ENCODE measurements around the gene KRTAP10-4.

KRTAP10-4 gene

GRCh38 chr21:44615466-44615865, 41.9 kb downstream of the KRTAP10-4 start:
- Histone ChIP-seq H3K4me1 (ENCODE audit: control insufficient read depth in 1 of 2, insufficient read depth in 1 of 2, low read depth in 1 of 2, low read length in 1 of 2) (peaks cover 30 to 39% of the 10 kb centered on the region in 2 experiments), H3K9me3 (no peaks in the 10 kb centered on the region), H3K36me3 (no peaks in the 10 kb centered on the region), H3K27me3 (no peaks in the 10 kb centered on the region), H3K4me3 (ENCODE audit: low read depth in 1 of 2, low read length in 1 of 2) (no peak overlapping the region), H3K27ac (no peak overlapping the region)
- TF ChIP-seq CTCF (IDR thresholded peaks at IDR 0.05) = no peak

- no peaks in the 10 kb centered on the region for H3K9me3 ChIP-seq
- no peak overlapping the region for H3K27ac ChIP-seq
- peaks cover 30 to 39% of the 10 kb centered on the region in 2 experiments for H3K4me1 ChIP-seq (ENCODE audit: control insufficient read depth in 1 of 2, insufficient read depth in 1 of 2, low read depth in 1 of 2, low read length in 1 of 2)
- TF ChIP-seq CTCF (IDR thresholded peaks at IDR 0.05) = no peak
- H3K36me3 ChIP-seq = no peaks in the 10 kb centered on the region
- no peaks in the 10 kb centered on the region for H3K27me3 ChIP-seq
- H3K4me3 ChIP-seq (ENCODE audit: low read depth in 1 of 2, low read length in 1 of 2) = no peak overlapping the region
Measured at GRCh38 chr21:44615911-44616590, 42.5 kb downstream of the KRTAP10-4 start.

- Histone ChIP-seq H3K36me3 (no peaks in the 10 kb centered on the region), H3K4me3 (ENCODE audit: low read depth in 1 of 2, low read length in 1 of 2) (no peak overlapping the region), H3K27ac (no peak overlapping the region), H3K27me3 (no peaks in the 10 kb centered on the region), H3K4me1 (ENCODE audit: control insufficient read depth in 1 of 2, insufficient read depth in 1 of 2, low read depth in 1 of 2, low read length in 1 of 2) (peaks cover 30 to 39% of the 10 kb centered on the region in 2 experiments), H3K9me3 (no peaks in the 10 kb centered on the region)
- no peak for TF ChIP-seq CTCF (IDR thresholded peaks at IDR 0.05)
Measured at GRCh38 chr21:44616591-44616926, 43.0 kb downstream of the KRTAP10-4 start.

GRCh38 chr21:44617071-44617501, 43.6 kb downstream of the KRTAP10-4 start:
- H3K27ac ChIP-seq = peak overlapping the region; percentile 88
- H3K4me1 ChIP-seq (ENCODE audit: control insufficient read depth in 1 of 2, insufficient read depth in 1 of 2, low read depth in 1 of 2, low read length in 1 of 2) = peaks cover 30 to 39% of the 10 kb centered on the region in 2 experiments
- H3K4me3 ChIP-seq (ENCODE audit: low read depth in 1 of 2, low read length in 1 of 2) = no peak overlapping the region
- H3K27me3 ChIP-seq = no peaks in the 10 kb centered on the region
- H3K36me3 ChIP-seq = no peaks in the 10 kb centered on the region
- no peak for TF ChIP-seq CTCF (IDR thresholded peaks at IDR 0.05)
- H3K9me3 ChIP-seq = no peaks in the 10 kb centered on the region

- no peaks in the 10 kb centered on the region for H3K36me3 ChIP-seq
- peaks cover 30 to 44% of the 10 kb centered on the region in 2 experiments for H3K4me1 ChIP-seq (ENCODE audit: control insufficient read depth in 1 of 2, insufficient read depth in 1 of 2, low read depth in 1 of 2, low read length in 1 of 2)
- H3K9me3 ChIP-seq = no peaks in the 10 kb centered on the region
- TF ChIP-seq CTCF (IDR thresholded peaks at IDR 0.05) = peak; percentile 46
- H3K27me3 ChIP-seq = no peaks in the 10 kb centered on the region
- peak overlapping the region; percentile 88 for H3K27ac ChIP-seq
- H3K4me3 ChIP-seq (ENCODE audit: low read depth in 1 of 2, low read length in 1 of 2) = peak overlapping the region; percentile 5 to 32
Measured at GRCh38 chr21:44618504-44618903, 45.0 kb downstream of the KRTAP10-4 start.
